Ammon's horn (tissue), 1 donor: ENCODE results near the gene DOP1A.
A peak's percentile ranks its signal among the peaks of the same experiment; 100 is the strongest.

Experiments
- DNase-seq: peaks from one replicate; pipeline ENCODE4 v3.0.0-alpha.2; 2016; ENCODE audit warnings: low spot score

Gene DOP1A

GRCh38 chr6:83071707-83072106, 4.2 kb downstream of the DOP1A start:
- no peak for DNase-seq

DNA sequence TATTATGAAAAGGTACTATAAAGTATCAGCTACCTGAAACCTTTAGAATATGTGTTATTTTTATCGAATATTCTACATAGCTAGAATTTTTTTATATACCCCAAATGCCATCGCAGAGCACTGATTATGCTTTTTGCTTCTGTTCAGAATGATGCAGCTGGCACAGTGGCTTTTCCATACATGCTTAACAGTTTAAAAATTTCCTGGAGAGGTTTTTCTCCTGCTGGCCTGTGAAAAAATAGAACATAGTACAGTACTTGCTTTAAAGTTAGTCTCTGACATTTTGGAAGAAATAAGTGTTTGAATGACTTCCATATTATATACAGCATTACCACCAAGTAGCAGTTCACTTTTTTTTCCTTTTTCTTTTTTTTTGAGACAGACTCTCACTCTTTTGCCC, 5.3 kb downstream of the DOP1A start:
- no peak for DNase-seq

DNA sequence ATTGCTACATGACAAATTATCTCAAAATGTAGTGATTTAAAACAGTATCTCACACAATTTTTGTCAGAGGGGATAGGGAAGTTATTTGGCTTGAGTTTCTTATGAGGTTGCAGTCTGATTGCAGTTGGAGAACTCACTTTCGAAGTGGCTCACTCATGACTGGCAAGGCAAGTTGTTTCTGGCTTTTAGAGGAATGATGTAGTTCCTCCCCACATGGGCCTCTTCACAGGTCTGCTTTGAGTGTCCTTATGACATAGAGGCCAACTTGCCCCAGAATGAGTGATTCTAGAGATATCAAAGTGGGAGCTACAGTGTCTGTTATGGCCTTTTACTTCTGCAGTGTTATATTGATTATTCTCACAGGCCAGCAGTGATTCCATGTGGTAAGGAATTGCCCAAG, 6.1 kb downstream of the DOP1A start:
- DNase-seq: peak; percentile 23

DNA sequence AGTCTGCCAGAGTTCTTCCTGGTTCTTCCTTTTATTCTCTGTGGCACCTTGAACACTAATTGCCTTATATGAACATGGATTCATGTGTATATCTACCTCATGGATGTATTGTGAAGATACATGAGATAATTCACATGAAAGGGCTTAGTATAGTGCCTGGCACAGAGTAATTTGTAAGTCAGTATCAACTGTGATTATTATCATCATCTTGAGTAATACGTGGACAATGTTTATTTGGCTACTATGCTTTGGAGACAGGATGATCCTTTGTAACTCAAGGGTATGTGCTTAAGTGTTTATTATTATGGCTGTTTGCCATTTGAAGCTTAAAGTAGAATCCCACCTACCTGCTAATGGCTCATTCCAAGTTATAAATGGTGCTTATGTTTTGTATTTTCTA, 16.0 kb downstream of the DOP1A start:
- DNase-seq: no peak

DNA sequence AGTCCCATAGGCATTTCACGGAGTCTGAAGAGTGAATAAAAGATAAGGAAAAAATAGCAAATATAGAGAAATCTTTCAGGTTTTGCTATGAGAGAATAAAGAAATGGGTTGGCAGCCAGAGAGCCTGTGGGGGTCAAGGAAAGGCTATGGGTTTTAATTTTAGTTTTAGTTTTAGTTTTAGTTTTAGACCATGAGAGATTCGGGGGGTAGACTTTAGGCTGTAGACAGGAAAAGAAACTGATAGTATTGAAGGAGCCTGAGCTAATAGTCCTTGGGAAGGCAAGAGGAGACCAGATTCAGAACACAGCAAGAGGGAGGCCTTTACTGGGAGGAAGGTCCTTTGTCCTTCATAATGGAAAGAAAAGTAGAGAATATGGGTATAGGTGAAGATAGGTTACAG, 19.3 kb downstream of the DOP1A start:
- no peak for DNase-seq

- no peak for DNase-seq
These were observed 25.4 kb downstream of the DOP1A start for GRCh38 chr6:83092756-83093399.

- DNase-seq: no peak
These were observed 29.3 kb downstream of the DOP1A start for GRCh38 chr6:83096791-83097190.

DNA sequence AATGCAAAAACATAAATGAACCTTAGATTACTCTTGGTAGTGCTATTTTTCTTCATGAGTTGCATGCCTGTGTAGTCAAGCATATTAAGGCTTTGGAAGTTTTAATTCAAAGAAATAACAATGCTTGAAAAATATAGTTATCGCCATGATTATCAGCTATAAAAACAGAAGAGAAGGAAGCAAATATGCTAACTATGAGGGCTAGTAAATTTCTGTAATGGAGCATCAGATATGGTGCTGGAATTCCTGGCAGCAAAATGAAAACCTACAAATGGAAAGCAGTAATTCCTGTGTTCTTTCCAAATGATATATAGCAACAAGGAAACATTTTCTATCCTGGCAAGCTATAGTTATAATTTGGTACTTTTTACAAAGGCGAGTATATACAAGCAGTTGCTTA, 29.7 kb downstream of the DOP1A start:
- DNase-seq: no peak

GRCh38 chr6:83097675-83098074, 30.2 kb downstream of the DOP1A start:
- no peak for DNase-seq

DNA sequence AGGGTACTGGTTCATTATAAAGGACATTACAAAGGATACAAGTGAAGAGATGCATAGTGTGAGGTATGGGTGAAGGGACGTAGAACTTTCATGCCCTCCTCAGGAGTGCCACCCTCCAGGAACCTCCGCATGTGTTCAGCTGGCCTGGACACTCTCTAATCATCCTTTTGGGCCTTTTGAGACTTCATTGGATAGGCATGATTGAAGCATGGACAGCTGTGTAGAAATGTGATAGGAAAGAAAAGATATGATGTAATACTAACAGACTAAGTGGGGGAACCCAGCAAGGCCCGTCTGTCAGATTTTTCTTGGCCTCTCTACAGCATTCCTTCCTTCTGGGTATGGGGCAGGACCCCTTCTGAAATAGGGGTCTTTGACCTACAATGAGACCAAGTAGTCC, 31.1 kb downstream of the DOP1A start:
- DNase-seq: no peak

DNA sequence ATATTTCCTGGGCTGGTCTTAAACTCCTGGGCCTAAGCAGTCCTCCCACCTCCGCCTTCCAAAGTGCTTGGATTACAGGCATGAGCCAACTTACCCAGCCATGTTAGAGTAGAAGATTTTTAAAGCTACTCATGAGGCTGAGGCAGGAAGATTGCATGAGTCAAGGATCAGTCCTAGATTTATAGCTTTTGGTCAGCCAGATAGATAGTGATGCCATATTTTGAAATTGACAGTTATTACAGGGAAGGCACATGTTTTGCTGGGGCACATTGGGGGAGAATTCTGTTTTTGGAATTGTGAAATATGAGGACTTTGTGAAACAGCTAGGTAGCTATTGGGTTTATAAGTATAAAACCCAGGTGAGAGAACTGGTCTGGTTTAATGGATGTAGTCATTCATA, 40.9 kb downstream of the DOP1A start:
- DNase-seq: no peak

DNA sequence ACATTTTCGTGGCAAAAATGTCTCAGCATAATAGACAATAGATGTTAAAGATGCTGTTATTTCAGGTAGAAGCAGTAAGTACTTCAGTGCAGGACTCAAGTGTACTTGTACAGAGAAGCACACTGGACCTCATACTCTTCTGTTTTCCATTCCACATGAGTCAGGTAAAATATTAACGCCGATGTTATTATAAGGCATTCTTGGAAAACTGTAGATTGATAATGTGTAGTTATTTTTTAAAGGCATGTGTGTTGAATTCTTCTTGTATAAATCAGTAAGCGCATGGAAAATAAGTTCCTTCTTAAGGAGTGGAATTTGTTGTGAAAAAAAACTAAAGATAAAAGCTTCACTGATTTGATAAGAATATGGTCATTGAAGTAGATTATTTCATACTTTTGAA, 45.8 kb downstream of the DOP1A start:
- DNase-seq: no peak

DNA sequence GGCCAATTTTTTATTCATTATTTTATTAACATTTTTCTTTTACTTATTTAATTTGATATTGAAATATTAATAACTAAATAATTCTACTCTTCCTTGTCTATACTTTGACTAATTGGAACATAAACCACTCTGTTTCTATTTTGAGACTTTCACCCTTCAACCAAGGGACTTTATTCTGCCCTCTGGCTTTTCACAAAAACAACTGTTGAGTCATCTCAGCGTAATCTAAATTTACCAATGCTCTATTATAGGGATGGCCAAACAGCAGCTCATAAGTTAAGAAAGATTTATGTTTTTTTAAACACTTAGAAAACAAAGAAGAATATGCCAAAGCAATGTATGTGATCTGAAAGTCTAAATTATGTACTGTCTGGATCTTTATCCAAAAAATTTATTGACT, 46.7 kb downstream of the DOP1A start:
- no peak for DNase-seq

DNA sequence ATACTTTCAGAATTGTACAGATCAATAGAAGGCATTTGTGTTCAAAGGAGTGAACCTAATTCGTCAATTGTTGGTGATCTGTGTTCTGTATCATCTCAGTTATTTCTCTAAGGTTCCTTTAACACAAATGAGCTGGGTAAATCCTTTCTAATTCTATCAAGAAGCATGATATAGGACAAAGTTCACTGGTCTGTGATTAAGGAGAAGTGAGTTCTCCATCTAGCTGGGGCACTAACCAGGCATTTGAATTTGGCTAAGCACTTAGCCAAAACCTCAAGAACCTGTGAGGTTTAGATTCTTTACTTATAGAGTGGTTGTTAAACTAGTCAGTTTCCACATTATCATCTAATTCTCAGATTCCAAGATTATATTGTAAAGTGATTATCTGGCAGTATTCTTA, 50.3 kb downstream of the DOP1A start:
- no peak for DNase-seq

GRCh38 chr6:83119742-83120300, 52.4 kb downstream of the DOP1A start:
- DNase-seq: no peak

DNA sequence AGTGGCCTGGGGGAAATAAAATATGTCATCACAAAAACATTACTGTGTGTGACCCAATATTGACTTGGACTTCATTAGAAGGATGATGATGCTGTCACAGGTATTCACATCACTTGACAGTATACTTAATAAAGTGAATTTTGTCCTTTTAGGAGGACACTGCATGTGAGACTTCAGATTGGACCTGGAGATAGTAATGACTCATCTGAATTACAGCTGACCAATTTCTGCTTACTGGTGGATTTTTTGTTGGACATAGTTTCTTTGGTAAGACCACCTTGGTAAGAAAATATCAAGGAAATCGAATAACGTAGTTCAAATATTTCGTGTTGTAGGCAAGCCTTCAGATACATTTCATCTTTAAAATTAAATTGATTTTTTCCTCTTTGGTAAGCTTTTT, 57.1 kb downstream of the DOP1A start:
- DNase-seq: no peak

DNA sequence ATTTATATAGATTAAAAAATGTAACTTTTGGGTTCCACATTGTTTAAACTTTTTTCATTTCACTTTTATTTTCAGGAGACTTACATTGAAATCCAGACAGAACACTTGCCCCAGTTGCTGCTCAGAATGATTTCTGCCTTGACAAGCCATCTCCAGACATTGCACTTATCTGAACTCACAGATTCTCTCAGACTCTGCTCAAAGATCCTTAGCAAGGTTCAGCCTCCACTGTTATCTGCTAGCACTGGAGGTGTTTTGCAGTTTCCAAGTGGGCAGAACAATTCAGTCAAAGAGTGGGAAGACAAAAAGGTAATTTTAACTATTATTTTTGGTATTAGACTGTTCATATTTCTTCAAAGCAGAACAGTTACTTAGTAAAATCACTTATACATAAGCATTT, 58.0 kb downstream of the DOP1A start:
- DNase-seq: no peak

DNA sequence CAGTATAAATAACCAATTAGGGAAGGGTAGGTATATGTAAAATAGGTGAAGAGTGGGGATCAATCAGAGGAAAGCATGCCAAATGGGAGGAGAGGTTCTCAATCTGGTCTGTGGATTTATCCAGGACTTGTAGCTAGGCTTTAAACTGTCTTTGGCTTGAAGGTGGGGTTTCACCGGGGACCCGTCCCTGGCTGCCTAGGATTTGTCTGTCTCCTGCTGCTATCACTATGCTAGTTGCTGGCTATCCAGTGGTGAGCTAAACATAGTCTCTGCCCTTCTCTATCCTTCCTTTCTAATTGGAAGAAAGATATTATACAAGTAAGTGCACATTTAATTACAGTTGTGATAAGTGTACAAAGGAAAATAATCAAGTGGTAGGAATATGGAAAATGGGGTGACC, 58.8 kb downstream of the DOP1A start:
- DNase-seq: no peak

- DNase-seq: no peak
These were observed 59.3 kb downstream of the DOP1A start for GRCh38 chr6:83126807-83127206.

GRCh38 chr6:83127258-83127657, 59.8 kb downstream of the DOP1A start:
- no peak for DNase-seq

GRCh38 chr6:83127976-83128375, 60.5 kb downstream of the DOP1A start:
- DNase-seq: no peak

- no peak for DNase-seq
These were observed 64.7 kb downstream of the DOP1A start for GRCh38 chr6:83132121-83132520.

DNA sequence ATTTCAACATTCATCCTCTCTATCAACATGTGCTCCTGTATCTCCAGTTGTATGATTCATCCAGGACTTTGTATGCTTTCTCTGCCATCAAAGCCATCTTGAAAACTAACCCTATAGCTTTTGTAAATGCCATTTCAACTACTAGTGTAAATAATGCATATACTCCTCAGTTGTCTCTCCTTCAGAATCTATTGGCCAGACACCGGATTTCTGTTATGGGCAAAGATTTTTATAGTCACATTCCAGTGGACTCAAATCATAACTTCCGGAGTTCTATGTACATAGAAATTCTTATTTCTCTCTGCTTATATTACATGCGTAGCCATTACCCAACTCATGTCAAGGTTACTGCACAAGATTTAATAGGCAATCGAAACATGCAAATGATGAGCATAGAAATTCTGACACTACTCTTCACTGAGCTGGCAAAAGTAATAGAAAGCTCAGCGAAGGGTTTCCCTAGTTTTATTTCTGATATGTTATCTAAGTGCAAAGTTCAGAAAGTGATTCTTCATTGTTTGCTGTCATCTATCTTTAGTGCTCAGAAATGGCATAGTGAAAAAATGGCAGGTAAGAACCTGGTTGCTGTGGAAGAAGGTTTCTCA, 70.7 kb downstream of the DOP1A start:
- DNase-seq: no peak

GRCh38 chr6:83138758-83139157, 71.3 kb downstream of the DOP1A start:
- DNase-seq: no peak
